ENCODE data around the gene OR10K2.

Gene OR10K2

GRCh38 chr1:158371188-158371953 is 54.7 kb downstream of the OR10K2 start:
- DNase-seq (ENCODE audit: low read depth in 2 of 2, low spot score in 1 of 2), result no peak
